RKO (cell line): ENCODE data around the gene EEA1.

Experiments
- DNase-seq: peaks from one replicate; pipeline ENCODE4 v3.0.0-alpha.2; 2016; ENCODE audit warnings: low spot score

Gene EEA1

DNA sequence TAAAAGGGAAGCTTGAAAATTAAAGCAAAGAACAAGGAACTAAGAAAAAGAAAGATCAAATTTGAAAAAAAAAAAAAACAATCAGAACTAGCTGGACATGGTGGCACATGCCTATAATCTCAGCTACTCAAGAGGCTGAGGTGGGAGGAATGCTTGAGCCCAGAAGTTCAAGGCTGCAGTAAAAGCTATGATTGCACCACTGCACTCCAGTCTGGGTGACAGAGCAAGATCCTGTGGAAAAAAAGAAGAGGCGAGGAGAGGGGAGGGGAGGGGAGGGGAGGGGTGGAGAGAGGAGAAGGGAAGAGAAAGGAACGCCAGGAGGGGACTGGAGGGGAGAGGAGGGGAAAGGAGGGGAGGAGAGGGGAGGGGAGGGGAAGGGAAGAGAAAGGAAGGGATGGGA is 43.0 kb downstream of the EEA1 start:
- DNase-seq, result no peak

DNA sequence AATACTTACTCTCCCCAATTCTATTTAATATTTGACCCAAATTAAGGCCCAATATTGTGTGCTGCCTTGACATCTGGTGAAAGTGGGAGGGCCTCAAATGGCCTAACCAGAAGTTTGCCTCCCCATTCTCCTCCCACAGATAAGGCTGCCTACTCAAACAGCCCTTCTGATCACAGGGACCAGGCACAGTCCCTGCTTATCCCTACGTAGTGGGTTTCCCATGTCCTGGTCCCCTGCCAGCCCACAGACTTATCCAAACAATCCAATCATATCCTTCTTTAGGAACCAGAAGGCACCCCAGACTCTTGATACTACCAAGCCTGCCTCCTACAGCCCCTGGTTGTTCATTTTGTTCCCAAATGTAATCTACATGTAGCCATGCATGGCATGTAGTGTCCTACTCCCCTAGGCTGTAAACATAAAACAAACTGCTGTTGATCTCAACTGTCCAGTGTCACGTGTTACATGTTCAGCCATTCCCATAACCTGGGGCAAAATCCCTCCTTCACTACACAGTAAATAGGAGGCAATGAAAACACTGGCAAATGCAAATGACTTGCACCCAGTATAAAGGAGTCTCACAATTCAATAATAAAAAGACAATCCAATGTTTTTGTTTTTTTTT is 49.3 kb downstream of the EEA1 start:
- no peak for DNase-seq

DNA sequence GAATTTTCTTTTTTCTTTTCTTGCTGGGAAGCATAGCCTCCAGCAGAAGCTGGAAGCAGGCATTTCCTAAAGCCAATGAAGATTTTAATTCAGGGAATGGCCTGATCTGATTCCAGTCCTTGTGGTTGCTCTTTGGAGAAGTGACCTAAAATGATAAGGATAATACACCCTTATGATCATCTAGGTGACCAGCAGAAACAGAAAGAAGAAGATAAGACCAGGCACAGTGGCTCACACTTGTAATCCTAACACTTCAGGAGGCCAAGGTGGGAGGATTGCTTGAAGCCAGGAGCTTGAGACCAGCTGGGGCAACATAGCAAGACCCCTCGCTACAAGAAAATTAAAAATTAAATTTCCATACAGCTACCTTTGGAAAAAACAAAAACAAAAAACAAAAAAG is 51.2 kb downstream of the EEA1 start:
- DNase-seq, result no peak

DNA sequence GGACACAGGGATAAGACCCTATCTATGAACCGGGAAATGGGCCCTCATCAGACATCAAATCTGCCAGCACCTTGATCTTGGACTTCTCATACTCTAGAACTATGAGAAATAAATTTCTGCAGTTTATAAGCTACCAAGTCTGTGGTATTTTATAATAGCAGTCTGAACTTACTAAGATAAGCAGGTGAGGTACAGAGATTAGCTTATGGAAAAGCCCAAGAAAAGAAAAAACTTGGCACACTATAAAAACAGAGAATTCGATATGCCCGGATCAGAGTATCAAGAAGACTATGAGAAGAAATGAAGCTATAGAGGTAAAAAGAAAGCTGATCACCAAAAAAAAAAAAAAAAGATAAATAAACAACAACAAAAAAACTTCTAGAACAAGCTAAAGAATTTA is 52.6 kb downstream of the EEA1 start:
- DNase-seq, result no peak

GRCh38 chr12:92871116-92871515 is 58.0 kb downstream of the EEA1 start:
- no peak for DNase-seq

GRCh38 chr12:92866418-92866817 is 62.7 kb downstream of the EEA1 start:
- DNase-seq, result no peak

- DNase-seq, result no peak
Observed at GRCh38 chr12:92863251-92863650, 65.8 kb downstream of the EEA1 start.

- DNase-seq, result no peak
Observed at GRCh38 chr12:92861381-92861780, 67.7 kb downstream of the EEA1 start.

DNA sequence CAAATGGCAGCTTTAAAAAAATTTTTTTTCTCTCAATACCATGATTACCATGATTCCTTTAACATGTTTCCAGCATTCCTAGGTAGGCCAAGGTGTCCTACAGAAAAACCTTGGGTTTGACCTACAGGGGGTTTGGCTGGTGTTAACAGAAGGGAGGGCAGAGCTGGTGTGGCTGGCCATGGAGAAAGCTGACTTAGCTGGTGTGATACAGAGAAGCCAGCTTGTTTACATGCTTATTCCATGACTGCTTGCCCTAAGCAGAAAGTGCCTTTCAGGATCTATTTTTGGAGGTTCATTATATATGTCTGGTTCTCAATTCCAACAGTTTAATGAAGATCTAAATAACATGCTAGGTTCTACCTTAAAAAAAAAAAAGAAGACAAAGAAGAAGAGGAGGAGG is 68.6 kb downstream of the EEA1 start:
- DNase-seq, result no peak

- no peak for DNase-seq
Observed at GRCh38 chr12:92859650-92860386, 69.3 kb downstream of the EEA1 start.

DNA sequence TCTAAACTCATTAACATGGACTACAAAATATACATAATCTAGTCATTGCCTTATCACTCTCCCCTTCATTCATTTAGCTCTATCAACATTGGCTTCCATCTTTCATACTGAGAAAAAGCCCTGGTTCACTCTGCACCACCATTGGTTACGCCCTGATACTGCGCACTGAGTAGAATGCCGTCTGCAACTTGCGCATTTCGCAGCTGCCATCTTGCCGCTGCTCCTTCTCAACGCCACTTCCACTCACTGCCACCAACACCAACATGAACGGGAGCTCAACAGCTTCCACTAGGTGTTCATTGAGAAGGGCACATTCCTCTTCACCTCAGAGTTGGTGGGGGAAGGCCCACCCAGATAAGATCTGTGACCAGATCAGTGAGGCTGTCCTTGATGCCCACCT is 71.3 kb downstream of the EEA1 start:
- DNase-seq, result no peak

- DNase-seq, result no peak
Observed at GRCh38 chr12:92854344-92854743, 74.8 kb downstream of the EEA1 start.

- no peak for DNase-seq
Observed at GRCh38 chr12:92848740-92849139, 80.4 kb downstream of the EEA1 start.

GRCh38 chr12:92847368-92847767 is 81.7 kb downstream of the EEA1 start:
- DNase-seq, result no peak

- no peak for DNase-seq
Observed at GRCh38 chr12:92845329-92845728, 83.8 kb downstream of the EEA1 start.

DNA sequence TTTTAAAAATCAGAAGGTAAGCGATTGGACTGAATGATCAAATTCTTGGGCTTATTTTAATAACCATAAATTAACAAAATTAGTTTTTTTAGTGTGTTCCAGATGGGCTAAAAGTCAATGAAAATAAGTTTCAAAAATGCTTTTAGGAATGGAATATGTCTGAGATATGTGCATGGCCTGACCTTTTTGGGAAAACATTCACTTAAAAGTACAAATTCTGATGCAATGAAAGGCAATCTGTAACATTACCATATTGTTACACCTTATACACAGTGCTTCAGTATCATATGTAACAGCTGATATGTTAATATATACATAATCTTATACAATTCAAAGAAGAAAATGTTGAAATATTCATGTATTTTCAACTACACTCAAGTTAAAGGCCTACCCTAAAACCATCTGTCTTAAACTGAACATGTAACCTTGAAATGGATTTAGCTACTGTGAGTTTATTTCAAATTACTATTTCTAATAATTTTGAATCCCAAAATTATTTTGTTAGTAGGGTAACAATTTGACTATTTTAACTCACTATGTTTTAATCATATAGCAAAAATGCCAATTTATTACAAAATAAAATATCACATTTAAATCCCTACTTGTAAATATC is 84.8 kb downstream of the EEA1 start:
- DNase-seq, result no peak

- DNase-seq, result no peak
Observed at GRCh38 chr12:92829686-92830282, 99.3 kb downstream of the EEA1 start.

DNA sequence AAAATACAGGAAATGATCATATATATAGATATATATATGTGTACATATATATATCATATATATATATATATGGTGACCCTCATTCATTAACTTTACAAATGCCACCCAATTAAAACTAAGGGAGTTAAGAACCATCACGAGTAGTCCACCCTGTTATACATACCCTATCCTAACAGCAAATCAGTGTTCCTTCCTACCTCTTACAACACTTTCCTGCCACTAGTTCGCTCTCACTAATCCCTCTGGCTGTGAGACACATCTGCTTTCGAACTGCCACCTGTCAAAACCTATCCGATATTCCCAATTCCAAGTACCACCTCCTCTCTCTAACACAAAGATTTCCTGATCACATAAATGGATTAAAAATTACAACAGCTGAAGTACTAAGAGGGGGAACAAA is 100.5 kb downstream of the EEA1 start:
- no peak for DNase-seq

- peak; percentile 71 for DNase-seq
Observed at GRCh38 chr12:92827836-92828431, 101.2 kb downstream of the EEA1 start.

DNA sequence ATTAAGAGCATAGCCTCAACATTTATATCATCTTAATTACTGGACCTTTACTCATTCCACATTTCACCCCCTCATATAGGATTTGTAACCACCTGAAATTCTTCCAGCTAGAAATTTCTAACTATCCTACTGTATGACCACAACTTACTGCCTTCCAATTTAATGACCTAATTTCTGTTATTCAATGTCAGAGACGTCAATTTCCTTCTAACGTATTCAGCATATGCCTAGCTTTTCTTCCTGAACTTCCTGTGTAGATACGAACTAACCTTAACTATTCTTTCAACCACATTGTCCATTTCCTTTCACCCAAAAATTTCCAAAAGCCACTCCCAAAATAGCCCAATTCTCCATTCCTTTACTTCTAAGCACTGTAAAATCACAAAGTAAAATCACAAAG is 108.0 kb downstream of the EEA1 start:
- DNase-seq, result no peak

DNA sequence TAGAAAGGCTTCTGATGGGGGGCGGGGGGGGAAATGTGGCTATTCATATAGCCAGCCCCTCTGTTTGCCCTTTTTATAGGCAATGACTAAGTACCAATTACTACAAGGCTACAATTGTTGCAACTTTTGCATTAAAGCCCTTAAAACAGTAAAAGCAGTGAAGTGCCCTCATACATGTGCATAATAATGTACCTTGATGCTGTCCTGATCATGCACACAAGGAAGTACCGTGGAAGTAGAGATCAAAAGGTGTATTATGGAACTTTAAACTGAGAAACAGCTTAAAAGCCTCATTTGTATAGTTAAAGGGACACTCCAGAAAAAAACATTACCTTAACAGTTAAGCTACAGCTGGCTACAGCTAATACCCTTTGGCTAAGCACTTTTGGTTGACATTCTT is 114.5 kb downstream of the EEA1 start:
- no peak for DNase-seq

- DNase-seq, result no peak
Observed at GRCh38 chr12:92810370-92810769, 118.7 kb downstream of the EEA1 start.

DNA sequence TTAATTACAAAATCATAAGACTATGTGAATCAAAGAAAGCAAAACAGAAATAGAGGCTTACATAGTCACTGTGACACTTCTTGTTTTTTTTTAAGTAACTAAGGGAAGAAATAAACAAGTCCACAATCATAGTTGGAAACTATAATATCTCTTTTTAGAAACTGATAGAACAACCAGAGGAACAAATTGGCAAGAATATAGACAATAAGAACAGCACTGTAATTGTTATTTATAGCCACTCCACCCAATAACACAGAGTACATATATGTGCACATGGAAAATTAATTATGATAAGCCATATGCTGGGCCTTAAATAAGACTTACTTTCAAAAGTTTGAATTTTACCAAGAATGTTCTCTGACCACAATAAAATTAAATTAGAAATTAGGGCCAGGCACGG is 125.2 kb downstream of the EEA1 start:
- no peak for DNase-seq
